Activated gamma-delta T cell (primary cell): Measurements from ENCODE around the gene PTH2.
A peak's percentile ranks its signal among the peaks of the same experiment; 100 is the strongest.

Experiments
- DNase-seq: peaks from one replicate; lab custom pipeline; 2025; lab: John Stamatoyannopoulos, UW

PTH2 gene

GRCh38 chr19:49430678-49431329 is 7.6 kb upstream of the PTH2 start:
- no peak for DNase-seq

- no peak for DNase-seq
These were observed 7.0 kb upstream of the PTH2 start for GRCh38 chr19:49430172-49430677.

GRCh38 chr19:49428547-49429451 is 5.6 kb upstream of the PTH2 start:
- DNase-seq, result no peak

GRCh38 chr19:49427855-49428546 is 4.8 kb upstream of the PTH2 start:
- no peak for DNase-seq

DNA sequence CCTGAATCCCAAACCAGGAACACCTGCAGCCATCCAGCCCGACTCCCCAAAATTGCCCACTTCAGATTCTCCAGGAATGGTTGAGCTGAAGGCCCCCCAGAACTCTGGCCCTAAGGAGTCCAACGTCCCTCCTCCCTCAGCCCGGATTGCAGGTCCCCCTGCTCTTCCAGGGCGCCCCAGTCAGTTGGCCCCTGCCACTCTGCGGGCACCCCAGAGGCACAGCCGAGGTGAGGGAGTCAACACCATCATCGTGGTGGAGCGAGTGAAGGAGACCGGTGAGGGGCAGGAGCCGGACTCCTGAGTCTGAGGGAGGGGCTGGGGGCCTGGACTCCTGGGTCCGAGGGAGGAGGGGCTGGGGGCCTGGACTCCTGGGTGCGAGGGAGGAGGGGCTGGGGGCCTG is 4.1 kb upstream of the PTH2 start:
- no peak for DNase-seq

DNA sequence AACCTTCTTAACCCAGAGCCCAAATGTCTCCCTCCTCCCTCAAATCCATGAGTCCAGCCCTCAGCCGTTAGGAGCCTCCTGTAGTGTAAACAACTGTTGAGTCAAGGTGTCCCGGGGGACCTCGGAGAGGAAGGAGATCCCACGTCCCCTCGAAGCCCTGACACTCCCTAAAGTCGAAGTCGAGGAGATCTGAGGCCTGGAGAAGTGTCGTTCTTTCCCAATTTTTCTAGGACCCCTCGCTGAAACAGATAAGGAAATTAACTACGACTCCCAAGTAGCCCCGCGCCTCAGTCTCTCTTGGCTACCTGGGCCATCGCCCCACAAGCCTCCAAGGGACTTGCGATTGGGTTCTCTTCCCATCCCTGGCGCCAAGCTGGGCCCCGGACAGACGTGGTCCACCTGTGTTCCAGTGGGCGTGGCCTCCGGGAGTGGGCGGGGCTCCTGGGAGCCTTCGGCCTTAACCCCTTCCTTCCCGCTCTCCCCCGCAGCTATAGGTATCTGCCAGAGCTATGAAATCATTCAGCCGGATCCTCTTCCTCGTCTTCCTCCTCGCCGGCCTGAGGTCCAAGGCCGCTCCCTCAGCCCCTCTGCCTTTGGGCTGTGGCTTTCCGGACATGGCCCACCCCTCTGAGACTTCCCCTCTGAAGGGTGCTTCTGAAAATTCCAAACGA is 2.8 kb upstream of the PTH2 start:
- no peak for DNase-seq

GRCh38 chr19:49425178-49425577 is 1.9 kb upstream of the PTH2 start, which contains the start of gene GFY:
TSS of gene GFY (plus strand) at chr19:49425388. CDS start at chr19:49426431, 1,043 bp downstream.
- DNase-seq, result no peak

GRCh38 chr19:49423985-49424303 is 703 bp upstream of the PTH2 start:
- no peak for DNase-seq

- DNase-seq, result peak; percentile 35
These were observed 702 bp downstream of the PTH2 start for GRCh38 chr19:49422407-49423070.

DNA sequence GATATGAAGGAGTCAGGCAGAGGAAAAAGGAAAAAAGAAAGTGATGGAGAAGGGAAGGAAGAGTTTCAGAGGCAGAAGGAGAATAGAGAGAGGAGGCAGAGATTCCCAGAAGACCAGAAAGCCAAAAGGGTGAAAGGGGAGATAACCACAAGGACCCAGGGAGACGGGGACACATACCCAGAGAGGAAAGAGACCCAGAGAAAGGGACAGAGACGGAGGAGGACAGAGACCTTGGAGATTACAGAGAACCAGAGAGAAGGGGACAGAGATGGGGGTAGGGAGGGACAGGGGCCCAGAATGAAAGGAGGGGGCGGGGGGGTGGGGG is 1.4 kb downstream of the PTH2 start:
- no peak for DNase-seq

GRCh38 chr19:49421039-49421877 is 2.0 kb downstream of the PTH2 start:
- no peak for DNase-seq

DNA sequence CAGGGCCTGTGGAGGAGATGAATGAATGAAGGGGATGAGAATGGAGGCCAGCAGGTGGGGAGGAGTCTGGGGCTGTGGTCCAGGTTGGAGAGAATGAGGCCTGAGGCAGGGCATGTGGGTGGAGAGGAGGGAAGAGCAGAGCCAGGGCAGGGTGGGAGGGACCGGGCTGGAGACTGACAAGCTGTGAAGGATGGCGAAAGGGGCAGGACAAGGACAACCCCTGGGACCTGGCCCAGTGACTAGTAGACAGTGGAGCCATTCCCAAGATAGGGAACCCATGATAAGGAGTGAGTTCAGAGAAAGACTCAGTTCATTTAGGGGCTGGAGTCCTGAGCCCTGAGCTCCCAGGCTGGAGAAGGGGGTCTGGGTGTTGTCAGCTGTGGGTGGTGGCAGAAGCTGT is 3.0 kb downstream of the PTH2 start:
- no peak for DNase-seq

DNA sequence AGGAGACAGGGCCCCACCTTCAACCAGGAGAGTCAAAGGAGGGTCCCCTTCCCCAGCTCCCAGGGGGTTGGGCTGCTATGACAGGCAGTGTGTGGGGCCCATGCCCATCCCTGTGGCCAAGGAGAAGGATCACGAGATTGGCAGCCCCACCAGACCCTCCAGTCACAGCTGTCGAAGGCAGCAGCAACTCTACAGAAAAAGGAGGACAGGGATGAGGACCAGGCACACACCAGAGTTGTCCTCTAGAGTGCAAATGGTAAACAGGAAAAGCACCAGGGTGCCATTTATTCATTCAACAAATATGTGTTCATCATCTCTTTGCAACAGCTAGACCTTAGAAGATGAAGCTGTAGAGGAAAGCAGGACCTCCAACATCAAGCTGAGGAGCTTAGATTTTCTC is 4.1 kb downstream of the PTH2 start:
- no peak for DNase-seq

DNA sequence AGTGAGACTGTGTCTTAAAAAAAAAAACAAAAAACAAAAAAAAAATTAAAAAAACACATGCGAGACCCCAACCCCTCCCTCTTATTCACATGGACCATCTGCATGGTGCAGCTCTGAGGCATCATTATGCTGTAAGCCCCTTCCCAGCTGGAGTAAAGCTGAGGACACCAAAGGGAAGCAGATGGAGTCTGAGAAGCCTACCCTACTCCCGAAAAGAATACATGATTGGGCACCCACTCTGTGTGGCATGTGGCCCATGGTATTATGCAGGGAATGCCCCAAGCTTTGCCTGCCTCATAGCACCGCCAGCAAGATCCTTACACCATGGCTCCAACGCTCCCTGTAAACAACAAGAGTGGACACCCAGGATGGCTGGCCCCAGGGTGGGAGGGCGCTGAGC is 4.7 kb downstream of the PTH2 start:
- no peak for DNase-seq

GRCh38 chr19:49417088-49417487 is 6.2 kb downstream of the PTH2 start:
- DNase-seq, result no peak

GRCh38 chr19:49415810-49416200 is 7.4 kb downstream of the PTH2 start:
- no peak for DNase-seq

DNA sequence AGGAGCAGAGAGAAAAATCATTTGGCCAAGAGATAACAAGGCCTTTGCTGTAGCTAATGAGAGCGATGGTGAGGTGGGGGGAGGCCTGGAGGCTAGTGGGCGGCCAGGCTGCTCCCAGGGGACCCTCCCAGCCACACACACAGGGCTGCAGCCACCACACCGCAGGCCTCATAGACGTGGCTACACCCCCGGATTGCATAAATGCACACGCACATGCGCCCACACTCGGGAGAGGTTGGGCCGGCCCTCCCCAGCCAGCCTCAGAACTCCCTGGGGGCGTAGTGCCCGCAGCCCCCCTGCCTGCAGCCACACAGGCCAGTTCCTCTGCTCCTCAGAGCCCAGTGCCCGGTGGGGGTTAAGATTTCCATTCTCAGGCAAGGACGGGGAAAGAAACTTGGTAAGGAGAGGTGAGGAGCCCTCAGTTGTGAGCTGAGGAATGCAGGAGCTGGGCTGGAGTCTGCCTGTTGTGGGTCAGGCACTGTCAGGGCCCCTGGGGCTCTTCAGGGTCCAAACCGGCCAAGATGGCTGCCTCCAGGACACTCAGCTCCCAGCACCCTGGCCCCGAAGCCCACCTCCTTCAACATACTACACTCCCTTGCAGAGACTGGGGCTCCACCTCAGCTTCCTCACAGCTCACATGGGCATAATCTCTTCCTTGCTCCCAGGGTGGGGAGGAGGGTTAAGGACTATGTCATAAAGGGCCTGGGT is 8.0 kb downstream of the PTH2 start:
- no peak for DNase-seq

DNA sequence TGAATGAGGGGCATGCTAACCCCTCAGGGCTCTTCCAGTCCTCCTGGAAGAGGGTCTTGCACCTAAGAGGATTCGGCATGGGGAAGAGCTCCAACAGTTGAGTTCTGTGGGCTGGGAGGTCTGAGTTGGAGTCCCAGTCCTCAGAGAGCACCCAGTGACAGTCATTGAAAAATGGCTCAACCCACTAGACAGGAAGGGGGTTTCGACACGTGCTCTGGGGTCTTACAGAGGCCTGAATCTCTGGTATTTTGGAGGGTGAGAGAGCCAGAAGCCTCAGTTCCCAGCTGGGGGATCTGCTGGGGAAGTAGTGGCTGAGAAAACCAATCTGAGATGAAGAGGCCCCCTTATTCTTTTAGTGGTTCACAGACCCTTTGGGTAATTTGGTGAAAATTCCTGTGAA is 9.0 kb downstream of the PTH2 start:
- no peak for DNase-seq

DNA sequence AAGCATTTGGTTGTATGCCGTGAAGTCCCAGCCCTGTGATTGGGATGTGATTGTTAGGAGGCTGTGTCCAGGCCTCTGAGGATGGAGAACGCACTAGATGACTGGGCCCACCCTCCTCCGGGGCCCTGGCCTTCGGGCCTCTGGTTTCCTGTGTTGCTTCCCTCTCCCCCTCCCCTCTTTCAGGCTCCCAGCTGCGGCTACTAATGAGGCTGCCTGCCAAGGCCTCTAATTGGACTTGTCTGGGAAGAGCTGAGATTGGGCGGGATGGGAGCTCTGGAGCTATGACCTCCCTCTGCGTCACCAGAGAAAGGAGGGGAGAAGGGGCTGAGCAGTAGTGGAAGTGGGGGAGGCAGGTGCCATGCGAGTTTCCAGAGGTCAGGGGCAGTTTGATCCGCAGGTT is 9.9 kb downstream of the PTH2 start:
- DNase-seq, result no peak

- DNase-seq, result no peak
These were observed 11.4 kb downstream of the PTH2 start for GRCh38 chr19:49411681-49412326.
